Esophagus muscularis mucosa (tissue), 4 donors: ENCODE data around the gene FXYD4. TPM values are rescaled to one million over a fixed set of nuclear protein-coding genes. Genes with fewer than 3 reads are reported as not detected.
A peak's percentile ranks its signal among the peaks of the same experiment; 100 is the strongest.

Experiments used
- DNase-seq: peaks from one replicate; pipeline ENCODE4 v3.0.0-alpha.2; 2017; ENCODE audit errors: extremely low spot score
- H3K27ac ChIP-seq, 4 donors: fragments of 200-600 bp; sonication (generic); replicated peaks in 1 of 4; 1 replicate in 3 of 4; 2 replicates in 1 of 4; pipeline ENCODE4 v1.5.1; 2016 to 2019; ENCODE audit warnings: mild to moderate bottlenecking in 1 of 4
- H3K27me3 ChIP-seq, 4 donors: fragments of 200-600 bp; sonication (generic); one replicate each; pipeline versions ENCODE4 v1.5.1 to v1.6.0; 2016 to 2019
- H3K36me3 ChIP-seq, 4 donors: fragments of 200-600 bp; sonication (generic); one replicate each; pipeline ENCODE4 v1.5.1; 2016 to 2019
- H3K4me1 ChIP-seq, 4 donors: fragments of 200-600 bp; sonication (generic); one replicate each; pipeline ENCODE4 v1.5.1; 2016 to 2019
- H3K4me3 ChIP-seq, 4 donors: fragments of 200-600 bp; sonication (generic); 1 replicate in 2 of 4; 2 replicates in 2 of 4; pipeline ENCODE4 v1.5.1; 2016 to 2019; ENCODE audit warnings: mild to moderate bottlenecking in 4 of 4, moderate library complexity in 1 of 4
- H3K9me3 ChIP-seq, 4 donors: fragments of 200-600 bp; sonication (generic); 1 replicate in 3 of 4; 2 replicates in 1 of 4; pipeline ENCODE4 v1.5.1; 2016 to 2019
- EP300 ChIP-seq: sonication (generic); formaldehyde crosslinking; IDR thresholded peaks from one replicate; pipeline ENCODE4 v1.6.1; 2017; ENCODE audit warnings: antibody characterized with exemption
- POLR2A ChIP-seq: fragments of 450-650 bp; IDR thresholded peaks from one replicate; pipeline ENCODE4 v1.6.1; 2017; ENCODE audit warnings: antibody characterized with exemption, moderate library complexity, mild to moderate bottlenecking, low read depth
- POLR2AphosphoS5 ChIP-seq, 2 donors: sonication (generic); formaldehyde crosslinking; IDR thresholded peaks; one replicate each; pipeline ENCODE4 v1.6.1; 2017; ENCODE audit warnings: antibody characterized with exemption in 2 of 2
- whole genome bisulfite sequencing: methylation state at CpG from one replicate; pipeline ENCODE4 v1.1.5; 2018; 5-methylcytosine and 5-hydroxymethylcytosine counted together
- intact Hi-C: fragments of 100-400 bp; cut with DNase I; formaldehyde crosslinking; loops from one replicate; pipeline ENCODE4 v1.15.1; 2023
- total RNA-seq, 4 donors: library from RNA; depleted of rRNA; stranded (reverse); fragments of >200 nt; gene quantifications; one replicate each; pipeline versions ENCODE4 v1.1.0 to v1.2.1, GENCODE V29; 2016
- TF ChIP-seq, protein P1 (sequence below), 3 experiments: fragments of 200-600 bp in 2 of 3; fragments of 450-650 bp in 1 of 3; sonication (generic) in 2 of 3; IDR thresholded peaks; one replicate each; pipeline ENCODE4 v1.5.1; 2017 to 2019; ENCODE audit warnings: antibody characterized with exemption in 3 of 3, mild to moderate bottlenecking in 2 of 3, moderate library complexity in 1 of 3

FXYD4 gene, protein sequence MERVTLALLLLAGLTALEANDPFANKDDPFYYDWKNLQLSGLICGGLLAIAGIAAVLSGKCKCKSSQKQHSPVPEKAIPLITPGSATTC
- not detected for total RNA-seq

DNA sequence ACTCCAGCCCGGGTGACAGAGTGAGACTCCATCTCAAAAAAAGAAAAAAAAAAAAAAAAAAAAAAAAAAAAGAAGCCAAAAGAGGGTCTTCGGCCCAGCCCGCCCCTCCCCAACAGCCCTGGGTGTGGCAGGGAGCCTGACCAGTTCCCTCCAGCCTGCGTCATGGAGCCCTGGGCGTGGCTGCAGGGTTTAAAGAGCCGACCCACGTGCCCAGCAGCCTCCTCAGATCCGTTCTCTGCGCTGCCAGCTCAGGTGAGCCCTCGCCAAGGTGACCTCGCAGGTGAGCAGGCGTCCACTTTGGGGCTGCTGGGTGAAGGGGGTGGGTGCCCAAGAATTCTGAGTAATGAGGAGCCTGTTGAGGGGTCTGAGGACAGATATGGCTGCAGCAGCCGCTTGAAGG lies at the start of gene FXYD4:
FXYD4 (plus strand) TSS at position 219 of the 400 bp plus-strand sequence. CDS start 2,111 bp downstream, outside the sequence.
- intact Hi-C loops = no loop called here
- Histone ChIP-seq H3K27ac (no peak within 1 kb of the TSS), H3K27me3 (no peaks in the 10 kb centered on the region), H3K9me3 (no peaks in the 10 kb centered on the region), H3K4me3 (no peak within 1 kb of the TSS), H3K4me1 (peaks cover 0 to 2% (median 0%) of the 10 kb centered on the region in 4 donors), H3K36me3 (no peaks in the 10 kb centered on the region)
- 86% methylated on average over 13 of the region's 13 CpGs for WGBS
- TF ChIP-seq, protein P1, sequence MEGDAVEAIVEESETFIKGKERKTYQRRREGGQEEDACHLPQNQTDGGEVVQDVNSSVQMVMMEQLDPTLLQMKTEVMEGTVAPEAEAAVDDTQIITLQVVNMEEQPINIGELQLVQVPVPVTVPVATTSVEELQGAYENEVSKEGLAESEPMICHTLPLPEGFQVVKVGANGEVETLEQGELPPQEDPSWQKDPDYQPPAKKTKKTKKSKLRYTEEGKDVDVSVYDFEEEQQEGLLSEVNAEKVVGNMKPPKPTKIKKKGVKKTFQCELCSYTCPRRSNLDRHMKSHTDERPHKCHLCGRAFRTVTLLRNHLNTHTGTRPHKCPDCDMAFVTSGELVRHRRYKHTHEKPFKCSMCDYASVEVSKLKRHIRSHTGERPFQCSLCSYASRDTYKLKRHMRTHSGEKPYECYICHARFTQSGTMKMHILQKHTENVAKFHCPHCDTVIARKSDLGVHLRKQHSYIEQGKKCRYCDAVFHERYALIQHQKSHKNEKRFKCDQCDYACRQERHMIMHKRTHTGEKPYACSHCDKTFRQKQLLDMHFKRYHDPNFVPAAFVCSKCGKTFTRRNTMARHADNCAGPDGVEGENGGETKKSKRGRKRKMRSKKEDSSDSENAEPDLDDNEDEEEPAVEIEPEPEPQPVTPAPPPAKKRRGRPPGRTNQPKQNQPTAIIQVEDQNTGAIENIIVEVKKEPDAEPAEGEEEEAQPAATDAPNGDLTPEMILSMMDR (IDR thresholded peaks at IDR 0.05) = no peak
- TF ChIP-seq POLR2A = no peak
- no peak for TF ChIP-seq POLR2AphosphoS5 (IDR thresholded peaks at IDR 0.05)
- TF ChIP-seq EP300 = no peak
- no peak for DNase-seq

DNA sequence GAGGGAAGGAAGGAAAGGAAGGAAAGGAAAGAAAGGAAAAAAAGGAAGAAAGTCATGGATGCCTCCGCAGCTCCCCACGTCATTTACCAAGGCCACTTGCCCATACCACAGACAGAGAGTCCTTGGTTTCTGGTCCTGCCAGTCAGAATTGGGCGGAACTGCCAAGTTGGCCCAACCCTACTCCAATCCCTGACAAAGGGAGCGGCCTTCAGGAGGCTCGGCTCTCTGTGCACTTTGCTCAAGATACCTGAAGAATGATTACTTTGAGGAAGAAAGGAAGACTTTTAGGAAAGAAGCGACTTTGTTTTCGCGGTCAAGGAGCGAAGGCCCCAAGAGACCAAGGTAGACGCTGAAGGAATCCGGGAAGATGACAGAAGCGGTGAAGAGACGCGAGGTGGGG lies 49.1 kb upstream of the FXYD4 start:
- peaks cover 10 to 13% (median 12%) of the 10 kb centered on the region in 4 donors for H3K4me1 ChIP-seq
- intact Hi-C loops = no loop called here
- no peak for DNase-seq
- no peaks in the 10 kb centered on the region for H3K9me3 ChIP-seq
- peaks cover 0 to 13% (median 0%) of the 10 kb centered on the region in 4 donors for H3K27me3 ChIP-seq
- H3K27ac ChIP-seq = no peak overlapping the region
- 37% methylated on average over 14 of the region's 14 CpGs for WGBS
- no peak for TF ChIP-seq POLR2AphosphoS5 (IDR thresholded peaks at IDR 0.05)
- no peak for TF ChIP-seq POLR2A
- TF ChIP-seq, protein P1 (IDR thresholded peaks at IDR 0.05) = no peak
- no peak for TF ChIP-seq EP300
- no peaks in the 10 kb centered on the region for H3K36me3 ChIP-seq
- H3K4me3 ChIP-seq = peak overlapping the region; percentile 39 to 51 (median 42)

DNA sequence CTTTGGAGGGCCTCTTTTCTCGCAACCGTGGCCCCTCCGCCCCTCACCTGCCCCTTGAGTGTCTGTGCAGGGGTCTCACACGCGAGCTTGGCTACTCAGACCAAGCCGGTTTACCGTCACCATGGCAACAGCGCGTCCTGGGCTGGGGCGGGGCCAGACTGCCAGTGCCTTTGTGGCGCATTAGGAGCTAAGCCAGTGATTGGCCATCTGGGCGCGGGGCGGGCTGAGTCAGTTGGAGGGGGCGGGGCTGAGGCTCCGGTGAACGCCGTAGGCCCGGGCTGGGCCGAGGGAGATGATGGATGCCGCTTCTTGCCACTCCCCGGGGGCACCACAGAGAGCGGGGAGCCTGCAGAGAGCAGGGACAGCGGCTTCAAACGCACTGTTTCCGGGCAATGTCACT lies 48.7 kb upstream of the FXYD4 start:
- H3K36me3 ChIP-seq = no peaks in the 10 kb centered on the region
- peaks cover 10 to 13% (median 12%) of the 10 kb centered on the region in 4 donors for H3K4me1 ChIP-seq
- TF ChIP-seq, protein P1 (IDR thresholded peaks at IDR 0.05) = no peak
- no peak for TF ChIP-seq POLR2AphosphoS5 (IDR thresholded peaks at IDR 0.05)
- TF ChIP-seq POLR2A = no peak
- no peak for TF ChIP-seq EP300
- peak overlapping the region; percentile 39 to 51 (median 42) for H3K4me3 ChIP-seq
- intact Hi-C loops = no loop called here
- WGBS = 2% methylated on average over 16 of the region's 26 CpGs
- no peak overlapping the region for H3K27ac ChIP-seq
- peak; percentile 94 for DNase-seq
- H3K27me3 ChIP-seq = peaks cover 0 to 13% (median 0%) of the 10 kb centered on the region in 4 donors
- H3K9me3 ChIP-seq = no peaks in the 10 kb centered on the region

DNA sequence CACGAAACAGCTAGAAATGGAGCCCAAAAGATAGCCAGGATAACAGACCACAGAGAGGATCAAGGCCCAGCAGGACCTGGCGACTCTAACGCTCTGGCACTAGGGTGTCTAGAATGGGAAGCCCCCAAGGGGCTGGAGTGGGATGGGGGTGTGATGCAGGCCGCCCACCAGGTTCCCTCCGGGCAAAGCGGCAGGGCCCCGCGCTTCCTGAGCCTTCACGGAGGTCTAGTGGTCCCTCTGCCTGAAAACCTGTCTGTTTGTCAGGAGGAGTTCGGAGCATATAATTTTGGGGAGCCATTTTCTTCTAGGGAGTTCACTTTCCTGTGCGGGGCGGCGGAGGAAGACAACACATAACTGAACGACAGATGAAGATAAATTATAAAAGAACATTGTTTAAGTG lies 48.2 kb upstream of the FXYD4 start:
- TF ChIP-seq POLR2A = no peak
- TF ChIP-seq, protein P1 (IDR thresholded peaks at IDR 0.05) = no peak
- H3K36me3 ChIP-seq = no peaks in the 10 kb centered on the region
- peak overlapping the region; percentile 39 to 51 (median 42) for H3K4me3 ChIP-seq
- peaks cover 0 to 13% (median 0%) of the 10 kb centered on the region in 4 donors for H3K27me3 ChIP-seq
- intact Hi-C loops = no loop called here
- H3K27ac ChIP-seq = no peak overlapping the region
- 62% methylated on average over 14 of the region's 14 CpGs for WGBS
- H3K9me3 ChIP-seq = no peaks in the 10 kb centered on the region
- peaks cover 10 to 13% (median 12%) of the 10 kb centered on the region in 4 donors for H3K4me1 ChIP-seq
- DNase-seq = no peak

DNA sequence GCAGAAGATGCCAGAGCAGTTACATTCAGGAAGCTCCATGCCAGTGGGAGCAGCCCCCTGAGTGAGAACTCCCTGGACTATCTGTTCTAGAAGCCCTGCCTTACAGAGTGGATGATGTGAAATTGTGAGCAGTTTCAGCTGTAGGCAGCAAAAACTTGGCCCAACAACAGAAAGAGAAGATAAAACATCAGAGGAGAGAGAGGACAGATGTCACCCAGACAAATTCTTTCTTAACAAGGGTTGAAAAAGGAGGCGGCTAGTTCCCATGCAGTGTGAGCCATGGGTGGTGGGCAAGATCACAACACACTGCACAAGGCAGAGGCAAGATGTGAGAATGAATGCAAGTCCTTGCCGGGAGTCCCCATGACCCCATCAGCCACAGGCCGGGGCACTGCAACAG lies 46.6 kb upstream of the FXYD4 start:
- intact Hi-C loops = no loop called here
- WGBS = 91% methylated on average over 3 of the region's 3 CpGs
- Histone ChIP-seq H3K4me3 (no peak overlapping the region), H3K27me3 (peaks cover 0 to 6% (median 0%) of the 10 kb centered on the region in 4 donors), H3K27ac (no peak overlapping the region), H3K4me1 (peaks cover 10 to 13% (median 12%) of the 10 kb centered on the region in 4 donors), H3K9me3 (no peaks in the 10 kb centered on the region), H3K36me3 (no peaks in the 10 kb centered on the region)
- TF ChIP-seq EP300 (no peak), POLR2A (no peak)
- no peak for DNase-seq
